NB4 (cell line): ENCODE data around the gene LHX8.

ENCODE experiments used
- DNase-seq: peaks from one replicate; pipeline ENCODE4 v3.0.0; 2010; ENCODE audit warnings: low read depth
- H3K4me3 ChIP-seq: one replicate; pipeline ENCODE4 v1.5.1; 2011; ENCODE audit warnings: mild to moderate bottlenecking, low read depth, low read length, moderate library complexity
- MYC ChIP-seq: IDR thresholded peaks from 2 replicates; pipeline ENCODE4 v1.6.1; 2011; ENCODE audit warnings: low read depth, low read length
- POLR2A ChIP-seq: IDR thresholded peaks from 2 replicates; pipeline ENCODE4 v1.6.1; 2011; ENCODE audit warnings: mild to moderate bottlenecking; ENCODE audit not compliant: insufficient read length; ENCODE audit errors: extremely low read depth
- TF ChIP-seq, protein P1 (sequence below): IDR thresholded peaks from one replicate; pipeline ENCODE4 v1.5.1; 2012; ENCODE audit warnings: low read depth, low read length
- TF ChIP-seq, protein P2 (sequence below): IDR thresholded peaks from 2 replicates; pipeline ENCODE4 v1.6.1; 2011; ENCODE audit warnings: low read depth, low read length

LHX8 gene

DNA sequence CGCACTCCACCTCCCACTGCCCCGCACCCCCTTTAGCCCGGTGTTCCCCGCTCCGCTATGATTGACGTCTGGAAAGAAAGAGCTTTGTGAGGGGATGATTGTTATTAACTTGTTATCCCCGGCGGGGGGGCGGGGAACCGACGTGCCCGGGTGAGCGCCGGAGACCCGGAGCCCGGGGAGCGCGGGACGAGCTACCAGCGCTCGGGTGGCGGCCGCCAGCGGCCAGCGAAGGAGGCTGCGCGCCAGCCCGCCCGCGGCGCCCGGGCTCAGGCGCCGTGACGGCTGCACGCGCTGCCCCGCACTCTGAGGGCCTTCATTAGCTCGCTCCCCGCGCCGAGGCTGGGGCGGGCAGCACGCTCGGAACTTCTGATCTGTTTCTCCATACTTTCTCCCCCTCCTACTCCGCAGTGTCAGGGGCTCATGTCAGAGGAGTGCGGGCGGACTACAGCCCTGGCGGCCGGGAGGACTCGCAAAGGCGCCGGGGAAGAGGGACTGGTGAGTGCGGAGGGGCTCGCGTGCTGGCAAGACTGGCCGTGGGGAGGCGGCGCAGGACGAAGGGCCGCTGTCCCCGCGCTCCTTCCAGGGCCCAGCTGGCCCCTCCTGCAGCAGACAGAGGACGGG lies 2.1 kb downstream of the LHX8 start:
- H3K4me3 ChIP-seq = no peak overlapping the region
- TF ChIP-seq, protein P1, sequence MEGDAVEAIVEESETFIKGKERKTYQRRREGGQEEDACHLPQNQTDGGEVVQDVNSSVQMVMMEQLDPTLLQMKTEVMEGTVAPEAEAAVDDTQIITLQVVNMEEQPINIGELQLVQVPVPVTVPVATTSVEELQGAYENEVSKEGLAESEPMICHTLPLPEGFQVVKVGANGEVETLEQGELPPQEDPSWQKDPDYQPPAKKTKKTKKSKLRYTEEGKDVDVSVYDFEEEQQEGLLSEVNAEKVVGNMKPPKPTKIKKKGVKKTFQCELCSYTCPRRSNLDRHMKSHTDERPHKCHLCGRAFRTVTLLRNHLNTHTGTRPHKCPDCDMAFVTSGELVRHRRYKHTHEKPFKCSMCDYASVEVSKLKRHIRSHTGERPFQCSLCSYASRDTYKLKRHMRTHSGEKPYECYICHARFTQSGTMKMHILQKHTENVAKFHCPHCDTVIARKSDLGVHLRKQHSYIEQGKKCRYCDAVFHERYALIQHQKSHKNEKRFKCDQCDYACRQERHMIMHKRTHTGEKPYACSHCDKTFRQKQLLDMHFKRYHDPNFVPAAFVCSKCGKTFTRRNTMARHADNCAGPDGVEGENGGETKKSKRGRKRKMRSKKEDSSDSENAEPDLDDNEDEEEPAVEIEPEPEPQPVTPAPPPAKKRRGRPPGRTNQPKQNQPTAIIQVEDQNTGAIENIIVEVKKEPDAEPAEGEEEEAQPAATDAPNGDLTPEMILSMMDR = no peak
- TF ChIP-seq MYC (no peak), POLR2A (no peak)
- TF ChIP-seq, protein P2, sequence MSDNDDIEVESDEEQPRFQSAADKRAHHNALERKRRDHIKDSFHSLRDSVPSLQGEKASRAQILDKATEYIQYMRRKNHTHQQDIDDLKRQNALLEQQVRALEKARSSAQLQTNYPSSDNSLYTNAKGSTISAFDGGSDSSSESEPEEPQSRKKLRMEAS = no peak
- no peak for DNase-seq

DNA sequence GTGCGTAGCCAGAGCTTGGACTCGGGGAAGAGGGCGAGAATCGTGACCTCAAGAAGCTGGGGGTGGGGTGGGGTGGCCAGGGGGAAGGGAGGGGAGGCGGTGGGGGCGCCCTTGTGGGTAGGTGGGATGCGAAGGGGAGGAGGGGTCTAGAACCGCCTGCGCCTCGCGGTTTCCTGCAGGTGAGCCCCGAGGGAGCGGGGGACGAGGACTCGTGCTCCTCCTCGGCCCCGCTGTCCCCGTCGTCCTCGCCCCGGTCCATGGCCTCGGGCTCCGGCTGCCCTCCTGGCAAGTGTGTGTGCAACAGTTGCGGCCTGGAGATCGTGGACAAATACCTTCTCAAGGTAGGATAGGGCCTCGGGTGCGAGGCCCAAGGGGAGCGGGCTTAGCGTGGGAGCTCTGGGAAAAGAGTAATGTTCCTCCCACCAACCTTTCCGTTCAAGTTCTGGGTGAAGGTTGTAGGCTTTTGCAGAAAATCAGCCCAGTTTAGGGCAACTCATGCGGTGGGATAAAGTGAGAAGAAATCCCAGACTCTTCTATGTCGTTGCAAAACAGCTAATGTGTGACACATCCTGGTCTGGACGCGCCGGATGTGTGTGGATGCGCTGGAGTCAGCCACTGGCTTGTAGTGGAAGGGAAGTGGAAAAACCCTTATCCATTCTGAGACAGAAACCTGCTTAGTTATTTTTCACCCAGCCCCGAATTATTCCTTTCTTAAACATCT lies 2.9 kb downstream of the LHX8 start:
- TF ChIP-seq, protein P1 = no peak
- TF ChIP-seq, protein P2 = no peak
- TF ChIP-seq POLR2A (no peak), MYC (no peak)
- no peak for DNase-seq
- H3K4me3 ChIP-seq = no peak overlapping the region

GRCh38 chr1:75152092-75152491 lies 17.9 kb downstream of the LHX8 start:
- no peak for TF ChIP-seq MYC
- no peak overlapping the region for H3K4me3 ChIP-seq
- DNase-seq = no peak

DNA sequence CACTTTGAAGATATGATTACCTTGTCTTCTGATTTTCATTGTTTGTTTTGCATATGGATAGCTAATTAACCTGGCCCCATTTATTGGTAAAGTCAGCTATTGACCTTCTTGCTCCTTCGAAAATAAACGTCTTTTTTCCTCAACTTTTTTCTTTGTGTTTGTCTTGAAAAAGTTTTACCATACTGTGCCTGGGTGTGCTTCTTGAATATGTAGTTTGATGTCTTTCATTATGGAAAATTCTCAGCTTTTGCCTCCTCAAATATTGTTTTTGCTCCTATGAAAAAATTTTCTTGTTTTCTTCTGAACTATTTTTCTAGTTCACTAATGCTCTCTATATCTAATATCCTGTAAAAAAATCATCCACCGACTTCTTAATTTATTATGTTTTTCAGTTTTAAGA lies 25.0 kb downstream of the LHX8 start:
- H3K4me3 ChIP-seq = no peak overlapping the region
- no peak for TF ChIP-seq MYC
- TF ChIP-seq, protein P1 = no peak
- no peak for TF ChIP-seq POLR2A
- TF ChIP-seq, protein P2 = no peak
- no peak for DNase-seq

DNA sequence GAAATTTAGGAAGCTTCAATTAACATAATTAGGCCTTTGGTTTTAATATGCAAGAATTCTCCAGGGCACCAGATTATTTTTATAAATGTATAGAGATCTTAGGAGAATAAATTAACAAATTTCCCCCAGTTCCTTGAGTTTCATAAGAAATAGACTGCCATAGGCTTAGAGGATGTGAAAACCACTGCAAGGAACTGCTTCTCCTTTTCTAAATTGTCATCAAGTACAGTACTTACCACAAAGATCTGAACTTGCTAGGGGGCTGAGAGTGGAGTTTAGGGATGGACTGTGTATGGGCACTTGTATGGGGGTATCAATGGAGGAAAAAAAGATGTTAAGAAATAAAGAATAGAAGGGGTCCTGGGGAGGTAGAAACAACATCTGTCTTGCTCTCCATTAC lies 31.1 kb downstream of the LHX8 start:
- H3K4me3 ChIP-seq = no peak overlapping the region
- no peak for DNase-seq
- TF ChIP-seq POLR2A = no peak
- TF ChIP-seq, protein P2 = no peak
- TF ChIP-seq, protein P1 = no peak
- no peak for TF ChIP-seq MYC

DNA sequence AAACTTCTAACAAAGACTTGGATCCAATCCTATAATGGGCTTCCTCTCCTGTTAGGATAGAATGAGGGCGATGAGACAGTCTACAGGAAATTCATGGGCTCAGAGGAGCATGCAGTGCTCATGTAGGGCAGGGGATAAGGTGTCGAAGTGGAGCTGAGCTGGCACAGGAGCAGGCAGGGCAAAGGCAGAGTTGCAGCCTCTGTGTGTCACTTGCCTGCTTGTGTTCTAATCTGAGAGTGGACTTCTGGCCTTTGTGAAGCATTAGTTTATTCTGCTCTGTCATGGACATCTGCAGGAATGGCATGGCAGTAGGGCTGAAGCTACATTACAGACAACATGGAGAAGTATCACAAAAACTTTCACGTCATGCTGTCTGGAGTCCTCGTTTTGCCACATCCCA lies 32.6 kb downstream of the LHX8 start:
- no peak overlapping the region for H3K4me3 ChIP-seq
- no peak for DNase-seq
- TF ChIP-seq MYC (no peak), POLR2A (no peak)
- TF ChIP-seq, protein P2 = no peak
- TF ChIP-seq, protein P1 = no peak
